Activated gamma-delta T cell treated with Interleukin-2 at 50 U/mL for 16 hours (primary cell): ENCODE results near the gene HELQ.
"Not testable (repeated sequence)": the region's sequence is repeated elsewhere in the genome, so short reads cannot be mapped to it uniquely, and the experiment has no call there.

Source experiments
- DNase-seq: peaks from one replicate; pipeline ENCODE4 v3.0.0-alpha.2; 2020

HELQ gene

GRCh38 chr4:83455281-83456183 is at the start of gene HELQ, which contains the start of gene MRPS18C:
TSS of gene HELQ (minus strand) at chr4:83455823. CDS start at chr4:83455693, 130 bp downstream.
TSS of gene MRPS18C (plus strand) at chr4:83456058. CDS start at chr4:83456078, 20 bp downstream.
- DNase-seq, result peak; percentile 93

- DNase-seq, result no peak
Observed at GRCh38 chr4:83504996-83505395, 49.4 kb upstream of the HELQ start.

GRCh38 chr4:83504503-83504902 is 48.9 kb upstream of the HELQ start:
- no peak for DNase-seq

- DNase-seq, result peak; percentile 9
Observed at GRCh38 chr4:83503974-83504373, 48.4 kb upstream of the HELQ start.

- DNase-seq, result not testable (repeated sequence)
Observed at GRCh38 chr4:83501671-83502070, 46.0 kb upstream of the HELQ start.

GRCh38 chr4:83498187-83498586 is 42.6 kb upstream of the HELQ start:
- DNase-seq, result no peak

- DNase-seq, result not testable (repeated sequence)
Observed at GRCh38 chr4:83496085-83496917, 40.7 kb upstream of the HELQ start.

GRCh38 chr4:83490876-83491450 is 35.3 kb upstream of the HELQ start:
- peak; percentile 18 for DNase-seq

- DNase-seq, result no peak
Observed at GRCh38 chr4:83489711-83490326, 34.2 kb upstream of the HELQ start.

GRCh38 chr4:83486457-83487129 is 31.0 kb upstream of the HELQ start:
- DNase-seq, result no peak

GRCh38 chr4:83484500-83485461 is 29.2 kb upstream of the HELQ start, which contains the start of gene ABRAXAS1:
TSS of gene ABRAXAS1 (minus strand) at chr4:83485100. CDS start at chr4:83485072, 28 bp downstream.
- peak; percentile 91 for DNase-seq

- no peak for DNase-seq
Observed at GRCh38 chr4:83473966-83474365, 18.3 kb upstream of the HELQ start.

- no peak for DNase-seq
Observed at GRCh38 chr4:83473423-83473822, 17.8 kb upstream of the HELQ start.

- no peak for DNase-seq
Observed at GRCh38 chr4:83456184-83456501, 520 bp upstream of the HELQ start.

- no peak for DNase-seq
Observed at GRCh38 chr4:83454686-83455085, 937 bp downstream of the HELQ start.

GRCh38 chr4:83449009-83449408 is 6.6 kb downstream of the HELQ start:
- DNase-seq, result no peak

- DNase-seq, result no peak
Observed at GRCh38 chr4:83440899-83441298, 14.7 kb downstream of the HELQ start.

GRCh38 chr4:83440148-83440814 is 15.3 kb downstream of the HELQ start:
- DNase-seq, result no peak

GRCh38 chr4:83438719-83439118 is 16.9 kb downstream of the HELQ start:
- DNase-seq, result no peak

- DNase-seq, result no peak
Observed at GRCh38 chr4:83436680-83437079, 18.9 kb downstream of the HELQ start.
